K562 (cell line): ENCODE data around the gene TRIM71. TPM values are rescaled to one million over a fixed set of nuclear protein-coding genes. Genes with fewer than 3 reads are reported as not detected.

ENCODE experiments used
- ATAC-seq: fragments of 200-7000 bp; cut with Tn5 transposase; 3 replicates; pipeline ENCODE4 v1.9.1; 2020; ENCODE audit warnings: moderate library complexity
- BruUV-seq: library from RNA; stranded (reverse); fragments of 400-500 nt; replicated peaks from 2 replicates; lab custom pipeline; 2021; lab: Mats Ljungman, UMichigan
- CTCF ChIA-PET: fragments of 300-600 bp; formaldehyde crosslinking; extraction: SDS; loops from one replicate; lab custom pipeline; 2021; ENCODE audit warnings: low intra/inter-chr PET ratio; lab: Yijun Ruan, JAX
- POLR2A ChIA-PET: fragments of 300-600, 350-650 bp; sonication (Branson Sonifier 250); formaldehyde crosslinking; extraction: SDS; loops from one replicate; lab custom pipeline; 2021; ENCODE audit warnings: antibody characterized with exemption, inconsistent platforms; lab: Yijun Ruan, JAX
- DNase-seq, 4 experiments: peaks; one replicate each; pipeline versions ENCODE4 v3.0.0 to v3.0.0-alpha.2; 2011 to 2018; ENCODE audit warnings: low spot score in 3 of 4, mixed read lengths in 3 of 4; ENCODE audit errors: extremely low read depth in 1 of 4
- FAIRE-seq: peaks from 2 replicates; lab custom pipeline; 2011; peaks lifted over from hg19 to GRCh38; lab: Jason Lieb, UNC
- H2AFZ ChIP-seq: 2 replicates; pipeline ENCODE4 v1.6.0; 2011; ENCODE audit warnings: low read depth, low read length, control low read depth, inconsistent platforms
- H3K27ac ChIP-seq: fragments of 200-600 bp; 3 replicates; pipeline ENCODE4 v1.8.0; 2011; ENCODE audit warnings: low read depth, mild to moderate bottlenecking, control low read depth, inconsistent platforms, low read length, moderate library complexity, mixed read lengths; ENCODE audit errors: extremely low read depth
- H3K27me3 ChIP-seq, 2 experiments: fragments of 300-600 bp in 1 of 2; 2 replicates in 1 of 2; 3 replicates in 1 of 2; pipeline versions ENCODE4 v1.6.0 to v1.8.0; 2011; ENCODE audit warnings: inconsistent platforms in 2 of 2, low read length in 2 of 2, mild to moderate bottlenecking in 1 of 2, mixed read lengths in 1 of 2, moderate library complexity in 1 of 2; ENCODE audit not compliant: control insufficient read depth in 2 of 2, insufficient read depth in 2 of 2
- H3K36me3 ChIP-seq: fragments of 300-600 bp; 3 replicates; pipeline ENCODE4 v1.8.0; 2011; ENCODE audit warnings: mild to moderate bottlenecking, low read length, inconsistent platforms; ENCODE audit not compliant: control insufficient read depth, insufficient read depth
- H3K4me1 ChIP-seq, 2 experiments: fragments of 200-600 bp in 1 of 2; replicated peaks in 1 of 2; 2 replicates in 1 of 2; 3 replicates in 1 of 2; pipeline versions ENCODE4 v1.5.1 to v1.8.0; 2011; ENCODE audit warnings: inconsistent platforms in 2 of 2, low read length in 2 of 2, mild to moderate bottlenecking in 1 of 2, mixed read lengths in 1 of 2, moderate library complexity in 1 of 2; ENCODE audit not compliant: control insufficient read depth in 2 of 2, insufficient read depth in 2 of 2
- H3K4me2 ChIP-seq: 2 replicates; pipeline ENCODE4 v1.6.1; 2011; ENCODE audit warnings: low read length, control low read depth, inconsistent platforms, mixed read lengths; ENCODE audit not compliant: insufficient read depth
- H3K4me3 ChIP-seq: fragments of 200-600 bp; sonication (generic), shearing (Covaris generic); 2 replicates; pipeline ENCODE4 v1.5.1; 2016; ENCODE audit warnings: control low read depth, inconsistent platforms
- H3K79me2 ChIP-seq: fragments of 200-600 bp; 3 replicates; pipeline ENCODE4 v1.8.0; 2011; ENCODE audit warnings: low read length, inconsistent platforms; ENCODE audit not compliant: control insufficient read depth, insufficient read depth
- H3K9ac ChIP-seq, 2 experiments: 2 replicates each; pipeline versions ENCODE4 v1.6.0 to v1.6.1; 2011; ENCODE audit warnings: low read depth in 2 of 2, low read length in 2 of 2, control low read depth in 1 of 2, inconsistent platforms in 1 of 2, mild to moderate bottlenecking in 1 of 2, mixed read lengths in 1 of 2; ENCODE audit not compliant: insufficient read depth in 1 of 2
- H3K9me1 ChIP-seq: one replicate; pipeline ENCODE4 v1.6.0; 2011; ENCODE audit warnings: inconsistent platforms, mild to moderate bottlenecking, low read length, moderate library complexity; ENCODE audit not compliant: control insufficient read depth, insufficient read depth
- H3K9me3 ChIP-seq: replicated peaks from 2 replicates; pipeline ENCODE4 v1.5.1; 2011; ENCODE audit warnings: low read depth, low read length, inconsistent platforms; ENCODE audit not compliant: control insufficient read depth, insufficient read depth
- H4K20me1 ChIP-seq: replicated peaks from 2 replicates; pipeline ENCODE4 v1.6.1; 2011; ENCODE audit warnings: low read length, inconsistent platforms, mixed read lengths; ENCODE audit not compliant: control insufficient read depth, insufficient read depth
- CEBPB ChIP-seq: fragments of 450-650 bp; IDR thresholded peaks from 2 replicates; pipeline ENCODE4 v1.6.1; 2016; ENCODE audit warnings: missing genetic modification characterization, missing compliant biosample characterization
- CEBPG ChIP-seq, 3 experiments: fragments of 200-800 bp in 1 of 3; sonication (Bioruptor generic) in 1 of 3; sonication (generic) in 1 of 3; formaldehyde crosslinking in 1 of 3; IDR thresholded peaks in 2 of 3; conservative IDR thresholded peaks in 1 of 3; 2 replicates each; pipeline versions ENCODE4 v1.6.1 to v1.8.0; 2016 to 2022; ENCODE audit warnings: missing compliant biosample characterization in 2 of 3, missing genetic modification characterization in 2 of 3, mild to moderate bottlenecking in 1 of 3, missing genetic modification reagents in 1 of 3
- CLOCK ChIP-seq: fragments of 250-450 bp; sonication (Bioruptor Pico); IDR thresholded peaks from 2 replicates; pipeline ENCODE4 v1.4.0; 2020; ENCODE audit warnings: mild to moderate bottlenecking, moderate library complexity, borderline replicate concordance
- EGR1 ChIP-seq: fragments of 450-650 bp; conservative IDR thresholded peaks from 2 replicates; pipeline ENCODE4 v1.6.1; 2017; ENCODE audit warnings: mild to moderate bottlenecking
- SFPQ ChIP-seq: fragments of 200-400 bp; formaldehyde crosslinking; IDR thresholded peaks from 2 replicates; pipeline ENCODE4 v1.6.1; 2017; ENCODE audit warnings: mild to moderate bottlenecking, low read depth, low read length, moderate library complexity
- WGBS: fragments of 100-300 bp; shearing (Covaris generic); methylation state at CpG from one replicate; pipeline ENCODE4 v1.1.6; 2016; ENCODE audit warnings: low coverage, mixed read lengths; ENCODE audit not compliant: insufficient coverage; ENCODE audit errors: missing lambda C conversion rate; 5-methylcytosine and 5-hydroxymethylcytosine counted together
- in situ Hi-C: fragments of 300-500 bp; cut with MboI; formaldehyde crosslinking; loops from 4 replicates; pipeline ENCODE4 v1.15.0; 2018; ENCODE audit warnings: inconsistent platforms, mixed read lengths
- intact Hi-C: fragments of 100-400 bp; cut with micrococcal nuclease; formaldehyde crosslinking; loops from 2 replicates; pipeline ENCODE4 v1.14.2; 2022
- polyA plus RNA-seq, 8 experiments: library from polyadenylated mRNA; depleted of rRNA in 4 of 8; stranded (reverse) in 5 of 8; unstranded in 3 of 8; fragments of >200 nt; fragmentation: Nextera tagmentation in 2 of 8; fragmentation: Illumina TruSeq in 1 of 8; extraction: Ambion mirVana in 2 of 8; extraction: Trizol in 1 of 8; gene quantifications; 2 replicates each; pipeline versions ENCODE4 v1.2.1 to v1.2.3, GENCODE V29; 2011 to 2014; ENCODE audit warnings: inconsistent platforms in 1 of 8, missing spikeins in 1 of 8
- total RNA-seq, 7 experiments: library from RNA; depleted of rRNA in 6 of 7; stranded (reverse); fragments of >200 nt in 6 of 7; fragmentation: Illumina TruSeq in 2 of 7; extraction: Trizol in 2 of 7; gene quantifications; 2 replicates each; pipeline versions ENCODE4 v1.2.1 to v1.2.3, GENCODE V29; 2011 to 2021; ENCODE audit warnings: low replicate concordance in 1 of 7

Gene TRIM71
- total and polyA plus RNA-seq, 9 of the 15 experiments (the other 6 are each of a cell fraction or from before 2014, with no cell fraction given): 0.04 to 0.11 TPM; not detected in 7

- Histone ChIP-seq H3K27ac (no peak overlapping the region), H3K9me1 (no peaks in the 10 kb centered on the region), H3K9ac (no peak overlapping the region), H3K27me3 (peaks cover 46 to 79% of the 10 kb centered on the region in 2 experiments), H3K4me1 (no peaks in the 10 kb centered on the region), H3K4me3 (no peak overlapping the region), H3K79me2 (no peaks in the 10 kb centered on the region), H3K9me3 (no peaks in the 10 kb centered on the region), H3K4me2 (no peak overlapping the region), H2AFZ (no peak overlapping the region), H4K20me1 (no peaks in the 10 kb centered on the region), H3K36me3 (no peaks in the 10 kb centered on the region)
- 0% methylated on average over 4 of the region's 4 CpGs for WGBS
- TF ChIP-seq CLOCK (no peak), CEBPG (CRISPR knock-in tag; IDR thresholded peaks at IDR 0.05) (no peak), CEBPG (tag; conservative IDR thresholded peaks at IDR 0.05 in 1 of 2, IDR thresholded peaks at IDR 0.05 in 1 of 2) (peak in 1 of 2 experiments; percentile 48; a peak in 1 of 4 replicates), EGR1 (no peak), CEBPB (peak; percentile 53), SFPQ (no peak)
- DNase-seq (no peak), ATAC-seq (no peak), FAIRE-seq (no peak)
- BruUV-seq: no TSS peak
- in situ Hi-C loops: no loop called here
- intact Hi-C loops: no loop called here
- POLR2A ChIA-PET: interaction anchor here (1.0 to 1.7 kb wide), 4 partner anchors 11 to 25 kb away, joined by 3 to 6 read pairs (median 4); no protein-coding TSS in a partner anchor
- CTCF ChIA-PET: no interaction called here
Measured at GRCh38 chr3:32896143-32896542, 78.3 kb downstream of the TRIM71 start.
